Stimulated activated CD4-positive, alpha-beta T cell treated with anti-CD3 and anti-CD28 coated beads, Interleukin-1b, Interleukin-23, amount 100 ng/mL, for 24 hours (primary cell): ENCODE results near the gene KLK12.
"Not testable (repeated sequence)": the region's sequence is repeated elsewhere in the genome, so short reads cannot be mapped to it uniquely, and the experiment has no call there.

ENCODE experiments used
- DNase-seq, 4 experiments: peaks; one replicate each; pipeline ENCODE4 v3.0.0-alpha.2; 2020; ENCODE audit warnings: low read depth in 4 of 4, low spot score in 1 of 4

The KLK12 gene

DNA sequence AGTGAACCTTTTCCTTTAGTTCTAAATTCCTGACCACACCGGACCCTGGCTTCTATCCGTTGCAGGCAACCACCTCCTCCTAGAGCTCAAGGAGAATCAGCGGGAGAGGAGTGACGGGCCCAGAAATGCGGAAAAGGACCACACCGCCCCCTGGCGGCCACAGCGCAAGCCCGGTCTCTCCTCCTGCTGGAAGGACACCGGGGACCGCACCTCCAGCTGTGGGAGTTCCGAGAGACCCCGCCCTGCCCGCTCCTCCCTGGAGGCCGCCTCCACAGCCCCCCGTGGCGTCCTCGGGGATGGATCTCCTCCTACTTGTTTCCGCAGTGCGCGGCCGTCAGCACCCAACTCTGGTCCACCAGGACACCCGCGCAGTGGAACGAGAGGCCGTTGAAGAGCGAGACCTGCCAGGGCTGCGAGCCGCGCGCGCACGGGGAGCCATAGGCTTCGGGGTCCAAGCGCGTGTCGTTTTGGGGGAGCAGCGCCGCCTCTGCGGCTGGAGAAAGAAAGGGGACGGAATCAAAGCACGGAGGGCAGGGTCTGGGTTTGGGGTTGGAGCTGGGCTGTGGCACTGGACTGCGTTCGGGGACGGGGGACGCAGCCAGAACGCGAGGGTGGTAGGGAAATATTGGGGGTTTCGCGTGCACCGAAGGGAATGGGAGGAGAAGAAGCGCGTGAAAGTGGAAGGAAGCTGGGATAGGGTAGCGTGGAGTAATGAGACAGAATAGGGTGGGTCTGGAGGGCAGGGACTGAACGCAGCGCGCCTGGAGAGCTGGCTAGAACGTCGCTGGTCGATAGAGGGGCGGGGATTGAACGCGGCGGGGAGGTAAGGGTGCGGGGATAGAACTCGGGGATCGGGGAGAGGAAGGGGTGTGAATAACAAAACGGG lies 17.8 kb downstream of the KLK12 start:
- DNase-seq: peak in 3 of 4 experiments; percentile 32 to 58 (median 49)

GRCh38 chr19:51015691-51016267 lies 19.0 kb downstream of the KLK12 start:
- no peak for DNase-seq

GRCh38 chr19:51014242-51014641 lies 20.6 kb downstream of the KLK12 start:
- DNase-seq: no peak

DNA sequence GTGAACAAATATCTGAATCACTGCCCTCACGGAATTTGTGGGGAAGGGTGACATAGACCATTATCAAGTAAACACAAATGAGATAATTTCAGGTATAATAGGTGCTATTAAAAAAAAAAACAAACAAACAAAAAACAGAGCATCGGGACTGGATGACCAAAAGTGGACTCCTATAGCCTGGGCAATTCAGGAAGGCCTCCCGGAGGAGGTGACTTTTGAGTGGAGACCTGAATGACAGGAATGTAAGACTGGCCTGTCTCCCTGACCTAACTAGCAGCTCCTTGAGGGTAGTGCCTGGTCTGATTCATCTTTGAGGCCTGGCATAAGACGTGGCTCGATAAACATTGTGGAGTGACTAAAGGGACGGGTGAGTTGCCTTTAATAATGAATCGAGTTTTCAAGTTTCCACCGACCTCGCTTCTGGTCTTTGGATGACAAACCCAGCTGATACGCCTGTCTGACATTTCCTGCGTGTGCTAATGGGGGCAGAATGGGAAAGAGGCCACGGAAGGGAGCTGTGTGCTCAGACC lies 22.1 kb downstream of the KLK12 start:
- DNase-seq: no peak

DNA sequence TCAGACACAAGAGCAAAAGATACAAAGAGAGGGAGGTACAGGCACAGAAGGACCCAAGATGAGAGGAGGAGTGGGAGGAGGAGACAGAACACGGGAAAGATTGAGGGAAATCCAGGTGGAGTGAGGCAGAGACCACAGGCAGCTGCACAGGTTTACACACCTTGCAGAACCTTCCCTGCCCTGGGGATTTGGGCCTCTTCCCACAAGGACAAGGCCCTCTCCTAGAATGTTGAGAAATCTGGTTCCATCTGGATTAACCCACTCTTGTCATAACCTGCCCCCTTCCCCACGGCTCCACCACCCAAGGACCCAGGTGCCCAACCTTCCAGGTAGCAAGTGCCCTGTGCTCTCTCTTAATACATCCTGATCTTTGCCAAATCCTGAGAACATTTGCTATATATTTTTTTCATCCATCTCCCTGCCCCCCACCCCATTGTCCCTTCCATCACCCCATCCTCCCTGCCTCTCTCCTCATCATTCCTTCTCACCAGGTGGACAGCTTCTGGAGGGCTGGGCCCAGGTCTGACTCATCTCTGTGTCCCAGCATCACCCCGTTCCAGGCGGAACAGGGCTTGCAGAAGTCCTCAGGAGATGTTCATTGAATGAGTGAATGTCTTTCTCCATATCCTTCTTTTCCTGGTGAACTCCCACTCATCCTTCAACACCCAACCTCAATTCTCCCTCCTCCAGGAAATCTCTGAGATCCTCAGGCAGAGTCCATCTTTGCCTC lies 24.6 kb downstream of the KLK12 start:
- DNase-seq: no peak

GRCh38 chr19:51009061-51009891 lies 25.5 kb downstream of the KLK12 start:
- no peak for DNase-seq

GRCh38 chr19:51007488-51007887 lies 27.3 kb downstream of the KLK12 start:
- no peak for DNase-seq

- no peak for DNase-seq
These were observed 28.4 kb downstream of the KLK12 start for GRCh38 chr19:51006406-51006805.

DNA sequence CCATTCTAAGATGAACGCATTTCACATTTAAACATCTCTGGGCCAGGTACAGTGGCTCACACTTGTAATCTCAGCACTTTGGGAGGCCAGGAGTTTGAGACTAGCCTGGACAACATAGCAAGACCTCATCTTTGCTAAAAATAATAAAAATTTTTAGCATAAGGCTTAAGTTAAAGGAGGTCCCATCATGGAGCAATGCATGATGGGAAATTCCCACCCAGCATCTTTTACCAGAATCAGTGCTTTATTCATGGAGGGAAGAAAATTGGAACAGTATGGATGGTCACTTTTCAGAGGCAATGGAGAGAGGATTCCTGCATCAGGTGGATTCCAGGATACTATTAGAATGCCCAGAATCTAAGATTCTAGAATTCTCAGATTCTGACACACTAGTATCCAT lies 29.6 kb downstream of the KLK12 start:
- no peak for DNase-seq

GRCh38 chr19:51003316-51003715 lies 31.5 kb downstream of the KLK12 start:
- no peak for DNase-seq

GRCh38 chr19:51002542-51003311 lies 32.1 kb downstream of the KLK12 start:
- DNase-seq: no peak

GRCh38 chr19:51002089-51002532 lies 32.7 kb downstream of the KLK12 start:
- DNase-seq: no peak

DNA sequence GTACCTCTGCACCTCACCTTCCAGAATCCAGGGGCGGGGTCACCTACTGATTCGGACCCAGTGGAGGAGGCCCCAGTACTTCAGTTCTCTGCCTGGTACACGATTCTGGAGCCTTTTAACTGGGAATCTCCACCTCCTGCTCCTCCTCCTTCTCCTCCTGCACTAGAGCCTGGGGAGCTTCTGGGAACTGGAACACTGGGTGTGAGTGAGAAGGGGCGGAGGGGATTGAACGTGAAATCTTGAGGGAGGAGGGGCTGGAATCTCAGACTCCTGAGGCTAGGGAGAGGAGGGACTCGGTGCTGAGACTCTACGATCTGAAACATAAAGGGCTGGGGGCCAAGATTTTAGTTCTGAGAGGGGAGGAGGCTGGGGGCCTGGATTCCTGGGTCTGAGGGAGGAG lies 33.3 kb downstream of the KLK12 start, which contains the start of gene KLK8:
TSS of gene KLK8 (minus strand) at position 90 of the 400 bp plus-strand sequence. CDS start 437 bp downstream, outside the sequence.
- no peak for DNase-seq

GRCh38 chr19:51000981-51001380 lies 33.8 kb downstream of the KLK12 start:
- DNase-seq: no peak

- no peak for DNase-seq
These were observed 34.4 kb downstream of the KLK12 start for GRCh38 chr19:51000426-51000825.

GRCh38 chr19:50998686-50999085 lies 36.1 kb downstream of the KLK12 start:
- no peak for DNase-seq

DNA sequence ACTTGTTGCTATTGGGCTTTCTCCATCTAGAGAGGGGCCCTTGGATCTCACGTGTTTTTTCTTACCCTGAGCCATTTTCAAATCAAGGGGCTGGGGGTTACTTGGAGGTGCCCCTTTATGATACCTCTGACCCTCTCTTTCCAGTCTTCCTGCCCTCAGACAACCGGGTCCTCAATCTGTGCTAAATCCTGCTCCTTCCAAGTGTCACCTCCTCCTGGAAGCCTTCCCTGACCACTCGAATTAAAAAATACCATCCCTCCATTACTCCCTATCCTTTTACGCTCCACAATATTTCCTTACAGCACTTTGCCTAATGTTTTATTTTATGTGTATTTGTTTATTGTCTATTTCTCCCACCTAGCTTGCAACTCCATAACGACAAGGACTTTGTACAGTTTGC lies 36.7 kb downstream of the KLK12 start:
- no peak for DNase-seq

DNA sequence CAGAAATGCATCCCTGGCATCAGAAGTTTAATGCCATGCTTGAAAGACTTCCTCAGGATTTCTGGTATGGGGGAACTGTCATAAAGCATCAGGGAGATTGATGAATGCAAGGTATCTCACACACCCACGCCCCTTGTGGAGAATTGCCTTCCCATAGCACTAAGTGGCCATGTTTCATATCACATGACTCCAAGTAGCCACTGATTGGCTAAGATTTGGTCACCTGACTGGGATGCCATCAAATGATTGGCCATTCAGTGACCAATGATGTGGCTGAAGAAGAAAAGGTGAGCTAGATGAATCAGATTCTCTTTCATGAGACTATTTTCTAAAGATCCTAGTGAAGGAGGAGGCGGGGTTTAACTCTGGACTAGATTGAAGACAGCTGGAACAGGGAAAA lies 40.7 kb downstream of the KLK12 start:
- DNase-seq: no peak

DNA sequence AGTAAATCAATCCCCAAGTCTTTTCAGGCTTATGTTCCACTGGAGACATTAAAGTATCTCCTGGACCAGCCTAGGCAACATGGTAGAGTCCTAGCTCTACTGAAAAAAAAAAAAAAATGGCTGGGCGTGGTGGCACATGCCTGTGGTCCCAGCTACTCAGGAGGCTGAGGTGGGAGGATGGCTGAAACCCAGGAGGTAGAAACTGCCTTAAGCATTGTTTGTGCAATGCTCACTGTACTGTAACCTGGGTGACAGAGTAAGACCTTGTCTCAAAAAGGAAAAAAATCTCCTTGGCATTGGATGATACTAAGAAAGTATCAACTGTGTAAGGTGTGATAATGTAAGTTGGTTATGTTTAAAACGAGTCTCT lies 42.2 kb downstream of the KLK12 start:
- no peak for DNase-seq

GRCh38 chr19:50984416-50984815 lies 50.4 kb downstream of the KLK12 start:
- not testable (repeated sequence) for DNase-seq
